HG02885 (cell line): ENCODE data around the gene KHDC1L.
"Not testable (repeated sequence)": the region's sequence is repeated elsewhere in the genome, so short reads cannot be mapped to it uniquely, and the experiment has no call there.

Experiments used
- ATAC-seq: cut with Tn5 transposase; IDR thresholded peaks from one replicate; pipeline ENCODE4 v1.9.1; 2021; ENCODE audit warnings: mild to moderate bottlenecking; ENCODE audit not compliant: unreplicated experiment, poor library complexity

The KHDC1L gene

GRCh38 chr6:73209117-73209516 is 16.2 kb downstream of the KHDC1L start:
- ATAC-seq, result no peak

- ATAC-seq, result no peak
Observed at GRCh38 chr6:73207221-73207837, 18.0 kb downstream of the KHDC1L start.

GRCh38 chr6:73204252-73204651 is 21.0 kb downstream of the KHDC1L start:
- ATAC-seq, result no peak

GRCh38 chr6:73203098-73203497 is 22.2 kb downstream of the KHDC1L start:
- ATAC-seq, result no peak

- no peak for ATAC-seq
Observed at GRCh38 chr6:73200735-73201134, 24.6 kb downstream of the KHDC1L start.

GRCh38 chr6:73200247-73200646 is 25.0 kb downstream of the KHDC1L start:
- no peak for ATAC-seq

- ATAC-seq, result no peak
Observed at GRCh38 chr6:73194744-73195143, 30.6 kb downstream of the KHDC1L start.

- ATAC-seq, result not testable (repeated sequence)
Observed at GRCh38 chr6:73193302-73193701, 32.0 kb downstream of the KHDC1L start.

GRCh38 chr6:73182021-73182607 is 43.2 kb downstream of the KHDC1L start:
- peak; percentile 43 for ATAC-seq

- ATAC-seq, result peak; percentile 78
Observed at GRCh38 chr6:73180763-73181619, 44.3 kb downstream of the KHDC1L start.

GRCh38 chr6:73180076-73180738 is 45.1 kb downstream of the KHDC1L start:
- ATAC-seq, result no peak

GRCh38 chr6:73177221-73177944 is 47.9 kb downstream of the KHDC1L start:
- peak; percentile 68 for ATAC-seq

- ATAC-seq, result no peak
Observed at GRCh38 chr6:73176057-73176456, 49.2 kb downstream of the KHDC1L start.

- ATAC-seq, result no peak
Observed at GRCh38 chr6:73174646-73175045, 50.6 kb downstream of the KHDC1L start.
